Cerebellar nuclear complex (tissue), 1 donor: ENCODE results near the gene CDH22.

Source experiments
- DNase-seq, 2 experiments: peaks; one replicate each; lab custom pipeline; 2025; lab: John Stamatoyannopoulos, UW

CDH22 gene

GRCh38 chr20:46308258-46309157 lies at the start of gene CDH22:
CDH22 (minus strand) TSS chr20:46308498; CDS start chr20:46251294, 57,204 bp downstream.
- DNase-seq = peak in 1 of 2 experiments; percentile 31

- DNase-seq = no peak
These were observed 48.8 kb upstream of the CDH22 start for GRCh38 chr20:46357030-46357514.

DNA sequence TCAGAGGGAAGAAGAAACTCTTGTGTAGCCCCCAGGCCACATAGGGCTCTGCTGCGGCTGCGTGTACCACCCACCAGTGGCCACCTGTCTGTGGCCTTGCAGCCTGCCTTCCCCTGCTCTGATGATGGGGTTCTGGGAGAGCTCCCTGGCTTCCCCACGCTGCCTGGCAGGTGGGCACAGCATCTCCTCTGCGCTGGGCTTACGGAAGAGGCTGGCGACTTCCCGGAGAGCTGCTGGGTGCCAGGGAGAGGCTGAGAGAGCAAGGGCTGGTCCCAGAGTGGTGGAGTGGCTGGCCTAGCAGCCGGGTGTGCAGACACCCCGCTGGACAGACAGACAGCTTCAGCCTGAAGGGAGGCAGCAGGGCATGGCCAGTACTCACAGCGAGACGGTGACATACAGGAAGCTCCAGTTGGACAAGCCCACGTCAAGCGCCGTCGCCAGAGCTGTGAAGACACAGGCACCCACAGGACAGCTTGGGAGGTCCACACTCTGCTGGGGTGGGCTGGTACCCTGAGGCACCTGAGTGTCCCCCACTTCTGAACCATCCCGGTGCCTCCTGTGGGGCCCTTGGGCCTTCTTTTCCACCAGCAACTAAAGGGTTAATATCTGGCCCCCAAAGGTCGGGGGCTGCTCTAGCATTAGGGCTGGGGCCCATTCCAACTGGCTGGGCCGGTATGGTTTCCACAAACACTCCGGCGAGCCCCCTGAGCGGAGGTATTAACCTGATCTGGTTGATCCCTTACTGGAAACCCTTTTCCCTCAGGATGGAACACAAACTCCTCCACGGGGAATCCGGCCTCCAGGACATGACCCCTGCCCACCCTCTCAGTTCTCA lies 48.1 kb upstream of the CDH22 start:
- no peak for DNase-seq

- no peak for DNase-seq
These were observed 47.5 kb upstream of the CDH22 start for GRCh38 chr20:46355778-46356177.

GRCh38 chr20:46354920-46355654 lies 46.8 kb upstream of the CDH22 start:
- DNase-seq = no peak

DNA sequence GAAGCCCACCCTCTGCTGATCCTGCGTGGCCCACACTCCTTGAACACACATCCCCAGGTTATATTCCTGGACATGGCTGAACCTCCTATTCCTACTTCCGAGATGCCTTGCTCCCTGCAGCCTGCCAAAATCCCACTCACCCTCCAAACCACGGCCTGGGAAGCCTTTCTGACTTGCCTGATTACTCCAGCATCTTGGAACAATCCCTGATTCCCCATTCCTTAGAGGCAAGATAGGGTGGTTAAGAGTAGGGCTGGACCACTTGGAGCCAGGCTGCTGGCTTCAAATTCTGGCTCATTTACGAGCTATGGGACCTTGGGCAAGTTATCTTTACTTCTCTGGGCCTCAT lies 45.9 kb upstream of the CDH22 start:
- no peak for DNase-seq

DNA sequence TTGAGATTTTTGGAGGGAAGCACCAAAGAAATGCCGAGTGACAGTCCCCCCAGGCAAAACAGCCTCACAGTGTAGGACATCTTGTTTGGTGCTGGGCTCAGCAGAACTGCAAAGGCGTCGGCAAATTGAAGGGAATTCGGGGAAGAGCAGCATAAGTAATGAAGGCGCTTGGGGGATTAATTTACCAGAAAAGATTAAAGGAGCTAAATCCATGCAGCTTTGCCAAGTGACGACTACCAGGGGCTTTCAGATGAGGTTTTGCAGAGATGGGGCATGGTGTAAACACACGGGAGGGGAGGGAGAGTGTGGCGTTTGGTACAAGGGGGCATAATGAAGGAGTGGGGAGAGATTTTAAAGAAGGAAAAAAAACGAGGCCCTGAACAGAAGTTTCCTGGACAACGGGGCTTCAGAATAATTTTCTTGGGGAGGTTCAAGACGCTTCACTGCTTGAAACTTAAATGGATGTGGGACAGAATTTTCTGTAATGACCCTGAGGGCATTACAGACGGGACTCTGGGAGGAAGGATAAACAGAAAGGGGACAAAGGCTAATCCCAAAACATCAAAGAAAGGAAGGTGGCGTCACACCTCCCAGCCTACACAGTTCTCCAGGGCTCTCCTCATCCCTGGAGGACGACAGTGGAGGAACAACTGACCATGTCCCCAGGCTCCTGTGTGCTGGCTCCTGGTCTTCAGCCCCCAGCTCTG lies 45.4 kb upstream of the CDH22 start:
- DNase-seq = no peak

- DNase-seq = no peak
These were observed 44.2 kb upstream of the CDH22 start for GRCh38 chr20:46352370-46352938.

DNA sequence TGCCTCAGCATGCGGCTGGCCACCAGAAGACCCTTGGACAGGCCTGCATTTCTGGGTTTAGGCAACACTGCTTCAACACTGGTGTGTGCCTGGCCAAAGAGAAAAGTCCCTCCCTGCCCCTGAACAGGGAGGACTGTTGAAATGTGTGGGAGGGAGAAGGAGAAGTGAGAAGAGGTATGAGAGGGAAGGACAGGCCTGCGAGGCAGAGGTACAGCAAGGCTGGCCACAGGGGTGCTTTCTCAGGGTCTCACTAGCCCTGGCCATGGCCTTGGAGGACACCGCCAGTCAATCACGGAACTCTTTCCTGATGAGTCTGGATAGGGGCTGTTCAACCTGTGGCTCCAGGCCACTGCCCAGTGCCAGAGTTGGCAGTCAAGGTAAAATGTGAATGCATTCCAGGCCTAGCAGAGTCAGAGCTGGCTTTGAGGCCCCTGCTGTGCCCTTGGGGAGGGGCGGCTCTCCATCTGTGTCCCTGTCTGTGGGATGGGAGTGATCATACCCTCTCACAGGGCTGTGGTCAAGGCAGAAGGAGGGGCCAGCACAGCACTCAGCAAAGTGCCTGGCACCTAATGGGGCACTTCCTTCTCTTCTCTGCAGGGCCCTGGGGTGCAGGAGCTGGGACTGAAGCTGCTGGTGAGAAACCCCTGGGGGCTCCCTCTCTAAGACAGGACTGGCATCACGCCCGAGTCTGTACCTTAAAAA lies 43.2 kb upstream of the CDH22 start:
- DNase-seq = no peak

DNA sequence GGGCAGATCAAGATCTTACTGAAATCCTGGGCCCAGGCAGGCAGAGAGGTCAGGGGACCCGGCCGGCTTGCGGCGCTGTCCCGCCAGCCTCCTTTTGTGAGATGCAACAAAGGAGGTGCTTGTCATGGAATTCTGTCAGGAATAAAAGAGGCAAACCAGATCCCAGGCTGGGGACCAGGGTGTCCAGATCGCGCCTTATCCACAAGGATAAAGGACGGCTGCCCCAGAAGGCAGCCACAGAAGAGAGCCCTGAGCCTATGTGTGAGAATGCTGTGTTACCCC lies 42.6 kb upstream of the CDH22 start:
- no peak for DNase-seq

DNA sequence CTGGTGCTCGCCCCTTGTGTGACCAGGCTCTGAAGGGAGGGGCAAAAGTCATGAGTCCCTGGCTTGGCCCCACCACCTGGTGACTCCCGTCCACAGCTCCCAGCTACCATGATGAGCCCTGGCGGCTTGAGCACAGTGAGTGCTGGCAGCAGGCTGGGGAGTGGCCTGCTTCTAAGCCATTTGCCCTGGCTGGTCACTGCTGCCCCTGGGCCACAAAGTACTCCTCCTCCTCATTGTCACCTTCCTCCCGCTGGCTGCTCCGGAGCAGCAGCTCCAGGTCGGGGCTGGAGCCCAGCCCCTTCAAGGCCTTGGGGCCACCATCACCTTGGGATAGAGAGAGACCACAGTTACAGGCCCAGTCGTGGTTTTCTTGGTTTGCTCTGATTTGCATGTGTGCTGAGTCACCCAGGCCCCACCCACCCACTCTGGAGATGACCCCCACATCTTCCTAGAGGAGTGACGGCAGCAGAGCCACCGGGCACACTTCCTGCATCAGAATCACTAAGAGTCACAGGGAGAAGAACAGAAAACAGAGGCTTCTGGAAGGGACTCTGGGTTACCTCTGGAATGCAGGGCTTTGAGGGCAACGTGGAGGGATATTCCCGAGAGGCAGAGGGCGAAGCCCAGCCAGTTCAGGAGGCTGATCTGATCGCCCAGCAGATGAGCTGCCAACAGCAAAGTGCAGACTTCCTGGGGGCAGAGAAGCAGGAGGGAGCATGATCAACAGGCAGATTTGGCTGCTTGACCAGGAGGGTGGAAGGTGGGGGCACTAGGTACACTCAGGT lies 42.1 kb upstream of the CDH22 start:
- DNase-seq = no peak

GRCh38 chr20:46349742-46350056 lies 41.4 kb upstream of the CDH22 start:
- no peak for DNase-seq

GRCh38 chr20:46349035-46349741 lies 40.9 kb upstream of the CDH22 start:
- DNase-seq = peak in 1 of 2 experiments; percentile 14

GRCh38 chr20:46347841-46348803 lies 39.8 kb upstream of the CDH22 start:
- DNase-seq = peak in 1 of 2 experiments; percentile 67

DNA sequence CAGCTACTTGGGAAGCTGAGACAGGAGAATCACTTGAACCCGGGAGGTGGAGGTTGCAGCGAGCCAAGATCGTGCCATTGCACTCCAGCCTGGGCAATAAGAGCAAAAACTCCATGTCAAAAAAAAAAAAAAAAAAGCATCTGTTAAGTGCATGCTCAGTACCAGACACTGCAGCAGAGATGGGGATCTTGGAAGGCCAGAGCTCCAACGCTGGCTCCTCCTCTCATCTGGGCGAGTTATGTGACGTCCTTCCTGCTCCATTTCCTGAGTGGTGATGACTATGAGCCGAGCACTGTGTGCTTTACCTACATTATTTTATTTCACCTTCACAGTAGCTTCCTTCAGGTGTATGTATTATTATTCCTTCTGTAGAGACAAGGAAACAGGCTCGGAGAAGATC lies 38.5 kb upstream of the CDH22 start:
- DNase-seq = no peak

- no peak for DNase-seq
These were observed 36.3 kb upstream of the CDH22 start for GRCh38 chr20:46344488-46345162.

GRCh38 chr20:46343975-46344357 lies 35.7 kb upstream of the CDH22 start:
- no peak for DNase-seq
